ENCODE data around the gene APAF1. TPM values are rescaled to one million over a fixed set of nuclear protein-coding genes. Genes with fewer than 3 reads are reported as not detected.

APAF1 gene
- total and polyA plus RNA-seq, 10 of the 15 experiments (the other 5 are each of a cell fraction or from before 2014, with no cell fraction given) = 4.2 to 19.1 (median 14.2) TPM

- no peak for FAIRE-seq
- in situ Hi-C loops (cut with MboI) = loop anchor here (10.0 kb wide), 1 partner anchor 295 kb away; no protein-coding TSS in a partner anchor
- peaks cover 0 to 13% of the 10 kb centered on the region in 2 experiments; a peak in 3 of 4 replicates for H3K36me3 ChIP-seq (ENCODE audit: control insufficient read depth in 2 of 2, insufficient read depth in 2 of 2, low read length in 1 of 2)
Measured at GRCh38 chr12:98699586-98699985, 54.5 kb downstream of the APAF1 start.

More at GRCh38 chr12:98699586-98699985, 54.5 kb downstream of the APAF1 start:
- Histone ChIP-seq H3K9ac (ENCODE audit: control insufficient read depth, insufficient read depth, low read length) (no peak overlapping the region), H3K79me2 (ENCODE audit: control insufficient read depth, insufficient read depth, low read length) (no peaks in the 10 kb centered on the region), H4K20me1 (ENCODE audit: control insufficient read depth, insufficient read depth) (no peaks in the 10 kb centered on the region), H2AFZ (ENCODE audit: control insufficient read depth, low read depth, low read length) (no peak overlapping the region), H3K9me3 (replicated peaks; ENCODE audit: control insufficient read depth, insufficient read depth, low read length) (no peaks in the 10 kb centered on the region), H3K4me3 (no peak overlapping the region), H3K27ac (ENCODE audit: control insufficient read depth, insufficient read depth) (no peak overlapping the region), H3K4me1 (ENCODE audit: control insufficient read depth, insufficient read depth, low read length) (no peaks in the 10 kb centered on the region), H3K4me2 (ENCODE audit: control insufficient read depth, insufficient read depth) (no peak overlapping the region), H3K27me3 (replicated peaks in 1 of 2; ENCODE audit: control insufficient read depth in 2 of 2, insufficient read depth in 2 of 2, low read length in 1 of 2) (no peaks in the 10 kb centered on the region)
- no peak for DNase-seq (ENCODE audit: low read depth, low spot score)
- ChIA-PET RAD21 (ENCODE audit: unreplicated experiment) (interaction anchor here (0.9 to 3.9 kb wide), 6 partner anchors 12 to 299 kb away, joined by 3 to 26 read pairs (median 3); no protein-coding TSS in a partner anchor), SMC1A (ENCODE audit: uncharacterized antibody, unreplicated experiment) (interaction anchor here (0.6 to 1.7 kb wide), 7 partner anchors 12 to 299 kb away, joined by 3 to 15 read pairs (median 4); no protein-coding TSS in a partner anchor), POLR2A (no interaction called here), CTCF (interaction anchor here (0.7 to 3.0 kb wide), 25 partner anchors 12 to 299 kb away, joined by 3 to 31 read pairs (median 4); partner anchors contain the start of gene SLC25A3)
- no peak for TF ChIP-seq ATF3 (IDR thresholded peaks at IDR 0.05; ENCODE audit: borderline replicate concordance, extremely low read depth, low read depth, low read length)
- no peak for TF ChIP-seq JUNB (IDR thresholded peaks at IDR 0.05)
- TF ChIP-seq ZNF207 (IDR thresholded peaks at IDR 0.05; ENCODE audit: borderline replicate concordance) = no peak
- no peak for TF ChIP-seq MTA3 (IDR thresholded peaks at IDR 0.05; ENCODE audit: borderline replicate concordance, low read length)
- no peak for TF ChIP-seq PML (IDR thresholded peaks at IDR 0.05; ENCODE audit: low read length)
- no peak for TF ChIP-seq CBFB (IDR thresholded peaks at IDR 0.05; ENCODE audit: low read depth)
- no peak for TF ChIP-seq CEBPB (IDR thresholded peaks at IDR 0.05; ENCODE audit: borderline replicate concordance in 1 of 2, low read depth in 2 of 2, low read length in 2 of 2)
- no peak for TF ChIP-seq CHD4 (IDR thresholded peaks at IDR 0.05)
- no peak for TF ChIP-seq BRCA1 (IDR thresholded peaks at IDR 0.05; ENCODE audit: low read depth, low read length)
- no peak for TF ChIP-seq YY1 (IDR thresholded peaks at IDR 0.05; ENCODE audit: low read depth, low read length)
- no peak for TF ChIP-seq PRDM15 (CRISPR knock-in tag; IDR thresholded peaks at IDR 0.05)
- 87% methylated on average over 3 of the region's 3 CpGs for WGBS (ENCODE audit: insufficient coverage, insufficient replicate concordance, low lambda C conversion rate, missing lambda C conversion rate)
- BruUV-seq (replicated peaks) = no TSS peak
- no peak for ATAC-seq
- intact Hi-C loops (cut with micrococcal nuclease; ENCODE audit: unreplicated experiment) = loop anchor here (1.0 to 2.0 kb wide), 2 partner anchors 239 to 299 kb away; no protein-coding TSS in a partner anchor
